GM18858 (cell line): ENCODE results near the gene TAF11L7.
"Not testable (repeated sequence)": the region's sequence is repeated elsewhere in the genome, so short reads cannot be mapped to it uniquely, and the experiment has no call there.

Experiments
- ATAC-seq: cut with Tn5 transposase; IDR thresholded peaks from one replicate; pipeline ENCODE4 v1.9.1; 2021; ENCODE audit not compliant: unreplicated experiment

TAF11L7 gene

DNA sequence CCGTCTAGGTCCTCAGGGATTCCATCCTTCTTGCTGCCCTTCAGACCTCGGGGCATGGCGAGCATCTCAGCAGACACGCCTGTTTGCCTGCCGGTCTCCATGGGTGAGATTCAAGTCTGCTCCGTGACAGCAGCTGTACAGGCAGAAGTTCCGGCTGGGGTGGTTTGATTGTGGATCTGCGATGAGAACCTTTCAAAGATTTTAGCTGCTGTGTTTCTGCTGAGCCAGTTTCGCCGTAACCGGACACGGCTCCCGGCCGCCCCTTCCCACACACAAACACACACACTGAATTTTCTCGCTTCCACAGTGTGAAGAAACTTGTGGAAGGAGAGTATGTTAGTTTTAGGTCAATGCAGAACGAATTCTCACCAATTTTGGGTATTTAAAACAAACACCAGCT lies at the start of gene TAF11L7:
Gene TAF11L7 (minus strand): TSS at position 101 of the 400 bp plus-strand sequence.
- ATAC-seq, result not testable (repeated sequence)

DNA sequence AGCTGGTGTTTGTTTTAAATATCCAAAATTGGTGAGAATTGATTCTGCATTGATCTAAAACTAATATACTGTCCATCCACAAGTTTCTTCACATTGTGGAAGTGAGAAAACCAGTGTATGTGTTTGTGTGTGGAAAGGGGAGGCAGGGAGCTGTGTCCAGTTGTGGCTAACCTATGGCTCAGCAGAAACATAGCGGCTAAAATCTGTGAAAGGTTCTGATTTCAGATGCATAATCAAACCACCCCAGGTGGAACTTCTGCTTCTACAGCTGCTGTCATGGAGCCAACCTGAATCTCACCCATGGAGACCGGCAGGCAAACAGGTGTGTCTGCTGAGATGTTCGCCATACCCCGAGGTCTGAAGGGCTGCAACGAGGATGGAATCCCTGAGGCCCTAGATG lies 48.6 kb upstream of the TAF11L7 start, which contains the start of gene TAF11L14:
Gene TAF11L14 (plus strand): TSS at position 301 of the 400 bp plus-strand sequence.
- no peak for ATAC-seq

DNA sequence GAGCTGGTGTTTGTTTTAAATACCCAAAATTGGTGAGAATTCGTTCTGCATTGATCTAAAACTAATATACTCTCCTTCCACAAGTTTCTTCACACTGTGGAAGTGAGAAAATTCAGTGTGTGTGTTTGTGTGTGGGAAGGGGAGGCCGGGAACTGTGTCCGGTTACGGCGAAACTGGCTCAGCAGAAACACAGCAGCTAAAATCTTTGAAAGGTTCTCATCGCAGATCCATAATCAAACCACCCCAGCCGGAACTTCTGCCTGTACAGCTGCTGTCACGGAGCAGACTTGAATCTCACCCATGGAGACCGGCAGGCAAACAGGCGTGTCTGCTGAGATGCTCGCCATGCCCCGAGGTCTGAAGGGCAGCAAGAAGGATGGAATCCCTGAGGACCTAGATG lies 46.2 kb upstream of the TAF11L7 start, which contains the start of gene TAF11L13:
Gene TAF11L13 (plus strand): TSS at position 301 of the 400 bp plus-strand sequence.
- ATAC-seq, result not testable (repeated sequence)

DNA sequence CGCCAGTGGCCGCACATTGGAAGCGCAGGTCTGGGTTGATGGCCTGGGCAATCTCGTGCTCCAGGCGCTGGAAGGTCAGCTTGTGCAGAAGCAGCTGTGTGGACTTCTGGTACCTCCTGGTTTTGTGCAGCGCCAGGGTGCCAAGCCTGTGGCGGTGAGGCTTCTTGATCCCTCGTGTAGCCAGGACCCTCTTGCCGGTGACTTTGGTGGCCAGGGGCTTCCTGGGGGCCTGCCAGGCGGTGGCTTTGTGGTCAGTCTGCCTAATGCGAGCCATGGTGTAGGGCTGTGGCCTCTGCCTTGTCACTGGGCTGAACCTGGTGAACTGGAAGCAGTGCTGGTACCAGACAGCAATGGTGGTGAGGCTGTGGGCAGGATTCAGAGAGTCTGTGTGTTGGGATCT lies 40.1 kb upstream of the TAF11L7 start:
- ATAC-seq, result no peak

DNA sequence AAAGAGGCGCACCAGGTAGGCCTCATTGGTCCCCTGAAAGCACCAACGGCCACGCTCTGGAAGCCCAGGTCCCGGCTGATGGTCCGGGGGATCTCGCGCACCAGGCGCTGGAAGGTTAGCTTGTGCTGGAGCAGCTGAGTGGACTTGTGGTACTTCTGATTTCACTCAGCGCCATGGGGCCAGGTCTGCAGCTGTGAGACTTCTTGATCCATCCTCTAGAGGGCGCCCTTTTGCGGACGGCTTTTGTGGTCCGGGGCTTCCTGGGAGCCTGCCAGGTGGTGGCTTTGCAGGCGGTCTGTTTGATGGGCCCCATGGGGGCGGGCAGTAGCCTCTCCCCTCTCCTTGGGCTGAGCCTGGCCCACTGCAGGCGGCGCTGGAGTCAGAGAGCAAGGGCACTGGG lies 35.1 kb upstream of the TAF11L7 start:
- ATAC-seq, result no peak

DNA sequence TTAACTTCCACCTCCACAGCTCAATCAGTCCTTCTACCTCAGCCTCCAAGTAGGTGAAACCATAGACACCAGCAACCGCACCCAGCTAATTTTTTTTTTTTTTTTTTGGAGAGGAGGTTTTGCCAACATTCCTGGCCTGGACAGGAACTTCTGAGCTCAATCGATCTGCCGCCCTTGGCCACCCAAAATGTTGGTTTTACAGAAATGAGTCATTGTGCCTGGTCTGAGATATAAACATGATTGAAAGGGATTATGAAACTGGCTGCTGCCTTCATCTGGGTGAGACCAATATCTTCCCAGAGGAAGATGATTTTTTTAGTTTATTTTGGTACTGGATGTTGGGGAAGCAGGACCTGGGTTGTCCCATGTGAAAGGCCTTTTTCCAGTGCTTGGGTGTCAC lies 33.8 kb upstream of the TAF11L7 start:
- ATAC-seq, result no peak

DNA sequence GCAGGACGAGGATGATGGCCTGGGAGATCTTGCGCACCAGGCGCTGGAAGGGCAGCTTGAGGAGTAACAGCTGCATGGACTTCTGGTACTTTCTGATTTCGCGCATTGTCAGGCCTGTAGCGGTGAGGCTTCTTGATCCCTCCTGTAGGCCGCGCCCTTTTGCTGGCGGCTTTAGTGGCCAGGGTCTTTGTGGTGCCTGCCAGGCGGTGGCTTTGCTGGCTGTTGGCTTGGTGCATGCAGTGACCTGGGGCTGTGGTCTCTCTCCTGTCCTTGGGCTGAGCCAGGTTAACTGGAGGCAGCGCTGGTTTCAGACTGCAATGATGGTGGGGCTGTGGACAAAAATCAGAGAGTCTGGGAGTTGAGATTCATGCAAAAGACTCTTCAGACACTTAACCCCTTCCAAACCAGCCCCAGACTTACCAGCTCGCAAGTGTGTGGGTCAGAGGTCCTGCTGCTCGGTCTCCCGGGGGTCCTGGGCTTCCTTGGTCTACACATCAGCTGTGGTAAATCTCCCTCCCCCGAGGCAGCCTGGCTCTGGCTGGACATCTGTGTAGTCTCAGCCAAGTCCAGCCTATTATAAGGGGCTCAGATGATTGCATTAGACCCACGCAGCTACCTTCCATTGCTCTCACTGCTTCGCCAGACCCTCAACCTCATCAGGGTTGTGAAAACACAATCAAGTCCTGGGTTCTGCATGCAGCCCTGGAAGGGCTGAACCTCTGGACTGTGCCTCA lies 29.5 kb upstream of the TAF11L7 start:
- no peak for ATAC-seq

DNA sequence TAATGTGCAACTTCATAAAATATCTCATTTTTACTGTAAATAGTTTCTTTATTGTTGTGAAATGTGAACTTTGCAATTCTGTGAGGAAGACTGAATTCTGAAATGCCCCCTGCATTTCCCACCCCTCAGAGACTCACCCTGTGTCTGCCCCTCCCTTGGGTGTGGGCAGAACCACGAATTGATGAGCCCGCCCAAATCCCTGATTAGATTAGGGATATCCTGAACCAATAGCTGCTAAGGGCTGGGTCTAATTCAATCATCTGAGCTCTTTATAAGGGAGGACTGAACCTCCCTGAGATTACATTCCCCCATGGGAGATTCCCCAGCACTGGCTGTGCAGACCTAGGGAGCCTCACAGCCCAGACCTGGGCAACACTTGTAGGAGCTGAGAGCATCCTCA lies 24.5 kb upstream of the TAF11L7 start, which contains the start of gene TAF11L12:
Gene TAF11L12 (plus strand): TSS at position 301 of the 400 bp plus-strand sequence.
- not testable (repeated sequence) for ATAC-seq

DNA sequence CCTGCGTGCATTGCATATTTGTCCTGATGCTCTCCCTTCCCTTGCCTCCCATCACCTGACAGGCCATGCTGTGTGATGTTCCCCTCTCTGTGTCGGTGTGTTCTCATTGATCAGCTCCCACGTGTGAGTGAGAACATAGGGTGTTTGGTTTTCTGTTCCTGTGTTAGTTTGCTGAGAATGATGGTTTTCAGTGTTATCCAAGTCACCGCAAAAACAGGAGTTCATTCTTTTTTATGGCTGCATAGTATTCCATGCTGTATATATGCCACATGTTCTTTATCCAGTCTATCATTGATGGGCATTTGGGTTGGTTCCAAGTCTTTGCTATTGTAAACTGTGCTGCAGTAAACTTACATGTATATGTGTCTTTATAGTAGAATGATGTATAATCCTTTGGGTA lies 21.9 kb upstream of the TAF11L7 start:
- ATAC-seq, result not testable (repeated sequence)

DNA sequence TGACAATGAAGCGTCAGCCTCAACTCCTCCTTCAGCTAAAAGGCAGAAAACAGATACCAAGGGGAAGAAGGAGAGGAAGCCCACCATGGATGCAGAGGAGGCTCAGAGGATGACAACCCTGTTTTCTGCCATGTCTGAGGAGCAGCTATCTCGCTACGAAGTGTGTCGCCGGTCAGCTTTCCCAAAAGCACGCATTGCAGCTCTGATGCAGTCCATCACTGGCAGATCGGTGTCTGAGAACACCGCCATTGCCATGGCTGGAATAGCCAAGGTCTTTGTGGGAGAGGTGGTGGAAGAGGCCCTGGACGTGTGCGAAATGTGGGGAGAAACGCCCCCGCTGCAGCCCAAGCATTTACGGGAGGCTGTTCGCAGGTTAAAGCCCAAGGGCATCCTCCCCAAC lies 19.4 kb upstream of the TAF11L7 start:
- ATAC-seq, result no peak

DNA sequence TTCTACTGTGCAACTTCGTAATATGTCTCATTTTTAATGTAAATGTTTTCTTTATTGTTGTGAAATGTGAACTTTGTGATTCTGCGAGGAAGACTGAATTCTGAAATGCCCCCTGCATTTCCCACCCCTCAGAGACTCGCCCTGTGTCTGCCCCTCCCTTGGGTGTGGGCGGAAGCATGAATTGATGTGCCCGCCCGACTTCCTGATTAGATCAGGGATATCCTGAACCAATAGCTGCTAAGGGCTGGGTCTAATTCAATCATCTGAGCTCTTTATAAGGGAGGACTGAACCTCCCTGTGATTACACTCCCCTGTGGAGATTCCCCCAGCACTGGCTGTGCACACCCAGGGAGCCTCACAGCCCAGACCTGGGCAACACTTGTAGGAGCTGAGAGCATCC lies 18.3 kb upstream of the TAF11L7 start, which contains the start of gene TAF11L11:
Gene TAF11L11 (plus strand): TSS at position 304 of the 400 bp plus-strand sequence.
- not testable (repeated sequence) for ATAC-seq

DNA sequence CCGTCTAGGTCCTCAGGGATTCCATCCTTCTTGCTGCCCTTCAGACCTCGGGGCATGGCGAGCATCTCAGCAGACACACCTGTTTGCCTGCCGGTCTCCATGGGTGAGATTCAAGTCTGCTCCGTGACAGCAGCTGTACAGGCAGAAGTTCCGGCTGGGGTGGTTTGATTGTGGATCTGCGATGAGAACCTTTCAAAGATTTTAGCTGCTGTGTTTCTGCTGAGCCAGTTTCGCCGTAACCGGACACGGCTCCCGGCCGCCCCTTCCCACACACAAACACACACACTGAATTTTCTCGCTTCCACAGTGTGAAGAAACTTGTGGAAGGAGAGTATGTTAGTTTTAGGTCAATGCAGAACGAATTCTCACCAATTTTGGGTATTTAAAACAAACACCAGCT lies 12.2 kb upstream of the TAF11L7 start, which contains the start of gene TAF11L10:
Gene TAF11L10 (minus strand): TSS at position 101 of the 400 bp plus-strand sequence.
- ATAC-seq, result not testable (repeated sequence)

DNA sequence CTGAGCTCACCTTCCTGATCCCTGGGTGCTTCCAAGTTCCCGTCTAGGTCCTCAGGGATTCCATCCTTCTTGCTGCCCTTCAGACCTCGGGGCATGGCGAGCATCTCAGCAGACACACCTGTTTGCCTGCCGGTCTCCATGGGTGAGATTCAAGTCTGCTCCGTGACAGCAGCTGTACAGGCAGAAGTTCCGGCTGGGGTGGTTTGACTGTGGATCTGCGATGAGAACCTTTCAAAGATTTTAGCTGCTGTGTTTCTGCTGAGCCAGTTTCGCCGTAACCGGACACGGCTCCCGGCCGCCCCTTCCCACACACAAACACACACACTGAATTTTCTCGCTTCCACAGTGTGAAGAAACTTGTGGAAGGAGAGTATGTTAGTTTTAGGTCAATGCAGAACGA lies 8.7 kb upstream of the TAF11L7 start, which contains the start of gene TAF11L9:
Gene TAF11L9 (minus strand): TSS at position 140 of the 400 bp plus-strand sequence.
- ATAC-seq, result not testable (repeated sequence)

DNA sequence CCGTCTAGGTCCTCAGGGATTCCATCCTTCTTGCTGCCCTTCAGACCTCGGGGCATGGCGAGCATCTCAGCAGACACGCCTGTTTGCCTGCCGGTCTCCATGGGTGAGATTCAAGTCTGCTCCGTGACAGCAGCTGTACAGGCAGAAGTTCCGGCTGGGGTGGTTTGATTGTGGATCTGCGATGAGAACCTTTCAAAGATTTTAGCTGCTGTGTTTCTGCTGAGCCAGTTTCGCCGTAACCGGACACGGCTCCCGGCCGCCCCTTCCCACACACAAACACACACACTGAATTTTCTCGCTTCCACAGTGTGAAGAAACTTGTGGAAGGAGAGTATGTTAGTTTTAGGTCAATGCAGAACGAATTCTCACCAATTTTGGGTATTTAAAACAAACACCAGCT lies 5.3 kb upstream of the TAF11L7 start, which contains the start of gene TAF11L8:
Gene TAF11L8 (minus strand): TSS at position 101 of the 400 bp plus-strand sequence.
- ATAC-seq, result not testable (repeated sequence)
